Measurements from ENCODE around the gene LDLRAD3.

DNA sequence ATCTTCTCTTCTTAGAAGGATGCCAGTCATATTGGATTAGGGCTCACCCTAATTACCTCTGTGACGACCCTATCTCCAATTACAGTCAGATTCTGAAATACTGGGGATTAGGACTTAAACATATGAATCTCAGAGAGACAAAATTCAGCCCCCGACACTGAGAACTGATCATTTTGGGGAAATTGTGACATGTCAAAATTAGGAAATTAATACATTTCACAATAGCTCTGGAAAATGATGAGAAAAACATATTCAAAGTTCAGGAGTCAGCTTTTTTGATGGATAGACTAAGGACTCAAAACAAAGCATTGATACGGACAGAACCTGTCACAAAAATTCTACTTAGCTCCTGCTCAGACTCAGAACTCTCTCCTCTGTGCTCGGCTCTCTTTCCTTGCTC lies 304.6 kb downstream of the LDLRAD3 start:
- TF ChIP-seq, protein P1, sequence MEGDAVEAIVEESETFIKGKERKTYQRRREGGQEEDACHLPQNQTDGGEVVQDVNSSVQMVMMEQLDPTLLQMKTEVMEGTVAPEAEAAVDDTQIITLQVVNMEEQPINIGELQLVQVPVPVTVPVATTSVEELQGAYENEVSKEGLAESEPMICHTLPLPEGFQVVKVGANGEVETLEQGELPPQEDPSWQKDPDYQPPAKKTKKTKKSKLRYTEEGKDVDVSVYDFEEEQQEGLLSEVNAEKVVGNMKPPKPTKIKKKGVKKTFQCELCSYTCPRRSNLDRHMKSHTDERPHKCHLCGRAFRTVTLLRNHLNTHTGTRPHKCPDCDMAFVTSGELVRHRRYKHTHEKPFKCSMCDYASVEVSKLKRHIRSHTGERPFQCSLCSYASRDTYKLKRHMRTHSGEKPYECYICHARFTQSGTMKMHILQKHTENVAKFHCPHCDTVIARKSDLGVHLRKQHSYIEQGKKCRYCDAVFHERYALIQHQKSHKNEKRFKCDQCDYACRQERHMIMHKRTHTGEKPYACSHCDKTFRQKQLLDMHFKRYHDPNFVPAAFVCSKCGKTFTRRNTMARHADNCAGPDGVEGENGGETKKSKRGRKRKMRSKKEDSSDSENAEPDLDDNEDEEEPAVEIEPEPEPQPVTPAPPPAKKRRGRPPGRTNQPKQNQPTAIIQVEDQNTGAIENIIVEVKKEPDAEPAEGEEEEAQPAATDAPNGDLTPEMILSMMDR (IDR thresholded peaks at IDR 0.05), result no peak
- TF ChIP-seq POLR2A (IDR thresholded peaks at IDR 0.05), result no peak
